ENCODE measurements around the gene DMPK.

DNA sequence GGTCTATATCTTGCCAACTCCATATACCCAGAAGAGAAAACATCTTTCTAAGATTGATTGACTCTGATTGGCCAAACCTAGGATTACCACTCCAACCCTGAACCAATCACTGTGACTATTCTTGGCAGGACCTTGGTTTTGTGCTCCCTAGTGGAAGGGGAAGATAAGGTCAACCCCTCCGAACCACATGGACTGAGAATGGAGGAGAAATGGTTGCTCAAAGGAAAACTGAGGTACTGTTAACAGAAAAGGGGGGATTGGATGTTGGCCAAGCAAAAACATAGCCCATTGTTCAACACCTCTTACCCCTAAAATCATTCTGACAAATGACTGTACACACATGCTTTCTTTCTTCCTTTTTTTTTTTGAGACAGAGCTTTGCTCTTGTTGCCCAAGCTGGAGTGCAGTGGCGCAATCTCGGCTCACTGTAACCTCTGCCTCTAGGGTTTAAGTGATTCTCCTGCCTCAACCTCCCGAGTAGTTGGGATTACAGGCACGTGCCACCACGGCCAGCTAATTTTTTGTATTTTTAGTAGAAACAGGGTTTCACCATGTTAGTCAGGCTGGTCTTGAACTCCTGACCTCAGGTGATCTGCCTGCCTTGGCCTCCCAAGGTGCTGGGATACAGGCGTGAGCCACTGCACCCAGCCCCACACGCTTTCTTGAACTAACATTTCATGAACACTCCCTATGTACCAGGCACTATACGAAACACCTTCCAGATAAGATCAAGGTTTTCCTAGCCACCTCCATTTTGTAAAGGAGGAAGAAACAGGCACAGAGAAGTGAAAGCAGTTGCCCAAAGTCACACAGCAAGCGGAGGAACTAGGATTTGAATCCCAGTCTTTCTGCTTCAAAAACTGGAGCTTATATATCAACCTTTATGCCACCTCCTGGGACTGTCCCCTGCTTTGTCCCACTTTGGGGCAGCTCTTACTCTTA lies 42.5 kb downstream of the DMPK start:
- TF ChIP-seq, protein P1, sequence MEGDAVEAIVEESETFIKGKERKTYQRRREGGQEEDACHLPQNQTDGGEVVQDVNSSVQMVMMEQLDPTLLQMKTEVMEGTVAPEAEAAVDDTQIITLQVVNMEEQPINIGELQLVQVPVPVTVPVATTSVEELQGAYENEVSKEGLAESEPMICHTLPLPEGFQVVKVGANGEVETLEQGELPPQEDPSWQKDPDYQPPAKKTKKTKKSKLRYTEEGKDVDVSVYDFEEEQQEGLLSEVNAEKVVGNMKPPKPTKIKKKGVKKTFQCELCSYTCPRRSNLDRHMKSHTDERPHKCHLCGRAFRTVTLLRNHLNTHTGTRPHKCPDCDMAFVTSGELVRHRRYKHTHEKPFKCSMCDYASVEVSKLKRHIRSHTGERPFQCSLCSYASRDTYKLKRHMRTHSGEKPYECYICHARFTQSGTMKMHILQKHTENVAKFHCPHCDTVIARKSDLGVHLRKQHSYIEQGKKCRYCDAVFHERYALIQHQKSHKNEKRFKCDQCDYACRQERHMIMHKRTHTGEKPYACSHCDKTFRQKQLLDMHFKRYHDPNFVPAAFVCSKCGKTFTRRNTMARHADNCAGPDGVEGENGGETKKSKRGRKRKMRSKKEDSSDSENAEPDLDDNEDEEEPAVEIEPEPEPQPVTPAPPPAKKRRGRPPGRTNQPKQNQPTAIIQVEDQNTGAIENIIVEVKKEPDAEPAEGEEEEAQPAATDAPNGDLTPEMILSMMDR (IDR thresholded peaks at IDR 0.05): no peak
- TF ChIP-seq POLR2AphosphoS5 (IDR thresholded peaks at IDR 0.05; ENCODE audit: insufficient read depth in 1 of 2, low read depth in 1 of 2) (no peak), POLR2A (IDR thresholded peaks at IDR 0.05) (no peak)
